RWPE1 (cell line): ENCODE data around the gene FOSB.
A peak's percentile ranks its signal among the peaks of the same experiment; 100 is the strongest.

ENCODE experiments used
- CTCF ChIA-PET: fragments of 350-600 bp; sonication (Branson Sonifier 250); formaldehyde crosslinking; extraction: SDS; loops from one replicate; lab custom pipeline; 2021; lab: Yijun Ruan, JAX
- POLR2A ChIA-PET: fragments of 400-600 bp; formaldehyde crosslinking; extraction: SDS; loops from one replicate; lab custom pipeline; 2020; ENCODE audit warnings: antibody characterized with exemption; ENCODE audit not compliant: low non-redundant PET; lab: Yijun Ruan, JAX
- DNase-seq: peaks from one replicate; pipeline ENCODE4 v3.0.0; 2012; ENCODE audit warnings: low spot score
- H3K27ac ChIP-seq: fragments of 450-650 bp; 2 replicates; pipeline ENCODE4 v1.5.1; 2017
- CTCF ChIP-seq: fragments of 450-650 bp; conservative IDR thresholded peaks from 2 replicates; pipeline ENCODE4 v1.5.1; 2017; ENCODE audit warnings: low read depth, mild to moderate bottlenecking

FOSB gene

GRCh38 chr19:45524575-45525129 lies 56.9 kb downstream of the FOSB start:
- POLR2A ChIA-PET, result no interaction called here
- DNase-seq, result no peak
- TF ChIP-seq CTCF, result no peak
- CTCF ChIA-PET, result interaction anchor here (0.6 to 1.1 kb wide), 6 partner anchors 34 to 625 kb away, joined by 3 to 4 read pairs (median 3); no protein-coding TSS in a partner anchor
- peak overlapping the region; percentile 92 for H3K27ac ChIP-seq
